Uterus (tissue), 4 donors: ENCODE data around the gene HSPA1L. TPM values are rescaled to one million over a fixed set of nuclear protein-coding genes. Genes with fewer than 3 reads are reported as not detected.
"Not testable (repeated sequence)": the region's sequence is repeated elsewhere in the genome, so short reads cannot be mapped to it uniquely, and the experiment has no call there.

Source experiments
- DNase-seq, 2 donors: peaks; one replicate each; pipeline ENCODE4 v3.0.0-alpha.2; 2019 to 2020
- H3K27ac ChIP-seq, 2 donors: fragments of 200-600 bp; sonication (generic); 1 replicate in 1 of 2; 2 replicates in 1 of 2; pipeline ENCODE4 v1.5.1; 2016 to 2018
- H3K27me3 ChIP-seq, 2 donors: fragments of 200-600 bp; sonication (generic); one replicate each; pipeline ENCODE4 v1.5.1; 2018 to 2019; ENCODE audit warnings: control low read depth in 1 of 2
- H3K36me3 ChIP-seq, 2 donors: fragments of 200-600 bp; sonication (generic); one replicate each; pipeline ENCODE4 v1.5.1; 2019; ENCODE audit warnings: control low read depth in 1 of 2
- H3K4me1 ChIP-seq, 2 donors: fragments of 200-600 bp; sonication (generic); one replicate each; pipeline ENCODE4 v1.5.1; 2018 to 2019; ENCODE audit warnings: control low read depth in 1 of 2
- H3K4me3 ChIP-seq, 2 donors: fragments of 200-600 bp; sonication (generic); 1 replicate in 1 of 2; 2 replicates in 1 of 2; pipeline ENCODE4 v1.5.1; 2018 to 2019; ENCODE audit warnings: mild to moderate bottlenecking in 1 of 2
- H3K9me3 ChIP-seq, 2 donors: fragments of 200-600 bp; sonication (generic); one replicate each; pipeline ENCODE4 v1.5.1; 2019; ENCODE audit warnings: control low read depth in 1 of 2
- POLR2A ChIP-seq, 2 donors: fragments of 450-650 bp; IDR thresholded peaks; one replicate each; pipeline ENCODE4 v1.6.1; 2016; ENCODE audit warnings: antibody characterized with exemption in 2 of 2, mild to moderate bottlenecking in 1 of 2, moderate library complexity in 1 of 2
- intact Hi-C: fragments of 100-400 bp; cut with DNase I; formaldehyde crosslinking; loops from one replicate; pipeline ENCODE4 v1.15.1; 2023; ENCODE audit warnings: low total_unique reads
- total RNA-seq, 4 donors: library from RNA; depleted of rRNA in 3 of 4; stranded (reverse); fragments of >200 nt in 3 of 4; gene quantifications; one replicate each; pipeline versions ENCODE4 v1.1.0 to v1.2.4, GENCODE V29; 2014 to 2023
- TF ChIP-seq, protein P1 (sequence below), 4 experiments: fragments of 200-600 bp in 2 of 4; fragments of 450-650 bp in 2 of 4; sonication (generic) in 2 of 4; IDR thresholded peaks; one replicate each; pipeline ENCODE4 v1.5.1; 2016 to 2019; ENCODE audit warnings: antibody characterized with exemption in 4 of 4, mild to moderate bottlenecking in 2 of 4, moderate library complexity in 1 of 4
- donor health status: DM: yes; HTN: yes; CAD: no.

The HSPA1L gene
- total RNA-seq, 4 donors from 2014 or later: 0.59 to 4.6 (median 2.3) TPM

DNA sequence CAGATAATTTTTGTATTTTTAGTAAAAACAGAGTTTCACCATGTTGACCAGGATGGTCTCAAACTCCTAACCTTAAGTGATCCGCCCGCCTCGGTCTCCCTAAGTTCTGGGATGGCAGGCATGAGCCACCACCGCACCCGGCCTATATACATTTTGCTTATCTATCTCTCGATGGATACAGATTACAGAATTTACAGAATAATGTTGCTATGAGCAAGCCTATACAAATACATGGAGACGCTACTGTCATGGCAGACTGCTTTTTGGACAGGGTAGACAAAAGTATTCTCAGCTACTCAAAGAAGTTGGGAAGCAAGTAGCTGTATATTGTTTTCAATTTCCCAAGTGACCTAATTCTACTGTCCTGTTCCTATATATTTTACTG, 1.6 kb downstream of the HSPA1L start:
- H3K4me3 ChIP-seq: peak overlapping the region in 1 of 2 donors; percentile 32
- no peaks in the 10 kb centered on the region for H3K4me1 ChIP-seq
- intact Hi-C loops: no loop called here
- no peaks in the 10 kb centered on the region for H3K9me3 ChIP-seq
- no peaks in the 10 kb centered on the region for H3K27me3 ChIP-seq
- no peak for DNase-seq
- TF ChIP-seq, protein P1, sequence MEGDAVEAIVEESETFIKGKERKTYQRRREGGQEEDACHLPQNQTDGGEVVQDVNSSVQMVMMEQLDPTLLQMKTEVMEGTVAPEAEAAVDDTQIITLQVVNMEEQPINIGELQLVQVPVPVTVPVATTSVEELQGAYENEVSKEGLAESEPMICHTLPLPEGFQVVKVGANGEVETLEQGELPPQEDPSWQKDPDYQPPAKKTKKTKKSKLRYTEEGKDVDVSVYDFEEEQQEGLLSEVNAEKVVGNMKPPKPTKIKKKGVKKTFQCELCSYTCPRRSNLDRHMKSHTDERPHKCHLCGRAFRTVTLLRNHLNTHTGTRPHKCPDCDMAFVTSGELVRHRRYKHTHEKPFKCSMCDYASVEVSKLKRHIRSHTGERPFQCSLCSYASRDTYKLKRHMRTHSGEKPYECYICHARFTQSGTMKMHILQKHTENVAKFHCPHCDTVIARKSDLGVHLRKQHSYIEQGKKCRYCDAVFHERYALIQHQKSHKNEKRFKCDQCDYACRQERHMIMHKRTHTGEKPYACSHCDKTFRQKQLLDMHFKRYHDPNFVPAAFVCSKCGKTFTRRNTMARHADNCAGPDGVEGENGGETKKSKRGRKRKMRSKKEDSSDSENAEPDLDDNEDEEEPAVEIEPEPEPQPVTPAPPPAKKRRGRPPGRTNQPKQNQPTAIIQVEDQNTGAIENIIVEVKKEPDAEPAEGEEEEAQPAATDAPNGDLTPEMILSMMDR (IDR thresholded peaks at IDR 0.05): no peak
- no peak for TF ChIP-seq POLR2A (IDR thresholded peaks at IDR 0.05)
- no peaks in the 10 kb centered on the region for H3K36me3 ChIP-seq
- H3K27ac ChIP-seq: peak overlapping the region; percentile 96 to 100

DNA sequence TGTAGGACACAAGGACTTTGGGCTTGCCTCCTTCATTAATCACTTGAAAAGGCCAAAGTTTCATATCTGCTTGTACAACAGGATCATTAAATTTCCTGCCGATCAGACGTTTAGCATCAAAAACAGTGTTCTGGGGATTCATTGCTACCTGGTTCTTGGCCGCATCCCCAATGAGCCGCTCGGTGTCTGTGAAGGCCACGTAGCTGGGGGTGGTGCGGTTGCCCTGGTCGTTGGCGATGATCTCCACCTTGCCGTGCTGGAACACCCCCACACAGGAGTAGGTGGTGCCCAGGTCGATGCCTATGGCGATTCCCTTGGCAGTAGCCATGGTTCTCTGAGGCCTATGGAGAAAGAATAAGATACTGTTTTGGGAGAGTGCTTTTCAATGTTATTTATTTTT, 3.4 kb downstream of the HSPA1L start:
- Histone ChIP-seq H3K36me3 (no peaks in the 10 kb centered on the region), H3K9me3 (no peaks in the 10 kb centered on the region), H3K4me1 (peaks cover 0 to 3% of the 10 kb centered on the region in 2 donors), H3K4me3 (no peak overlapping the region), H3K27me3 (no peaks in the 10 kb centered on the region), H3K27ac (no peak overlapping the region)
- intact Hi-C loops: no loop called here
- TF ChIP-seq, protein P1 (IDR thresholded peaks at IDR 0.05): no peak
- TF ChIP-seq POLR2A (IDR thresholded peaks at IDR 0.05): no peak
- DNase-seq: no peak

DNA sequence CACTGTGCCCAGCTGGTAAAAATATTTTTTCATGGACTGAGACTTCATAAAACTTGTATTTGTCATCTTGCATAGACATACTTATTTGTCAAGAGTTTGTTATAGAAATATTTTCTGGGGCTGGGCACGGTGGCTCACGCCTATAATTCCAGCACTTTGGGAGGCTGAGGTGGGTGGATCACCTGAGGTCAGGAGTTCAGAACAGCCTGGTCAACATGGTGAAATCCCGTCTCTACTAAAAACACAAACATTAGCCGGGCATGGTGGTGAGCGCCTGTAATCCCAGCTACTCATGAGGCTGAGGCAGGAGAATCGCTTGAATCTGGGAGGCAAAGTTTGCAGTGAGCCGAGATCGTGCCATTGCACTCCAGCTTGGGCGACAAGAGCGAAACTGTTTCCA, 6.5 kb downstream of the HSPA1L start:
- H3K36me3 ChIP-seq, H3K4me3 ChIP-seq, H3K27ac ChIP-seq, H3K27me3 ChIP-seq, intact Hi-C loops, H3K9me3 ChIP-seq, H3K4me1 ChIP-seq, DNase-seq: not testable (repeated sequence)

DNA sequence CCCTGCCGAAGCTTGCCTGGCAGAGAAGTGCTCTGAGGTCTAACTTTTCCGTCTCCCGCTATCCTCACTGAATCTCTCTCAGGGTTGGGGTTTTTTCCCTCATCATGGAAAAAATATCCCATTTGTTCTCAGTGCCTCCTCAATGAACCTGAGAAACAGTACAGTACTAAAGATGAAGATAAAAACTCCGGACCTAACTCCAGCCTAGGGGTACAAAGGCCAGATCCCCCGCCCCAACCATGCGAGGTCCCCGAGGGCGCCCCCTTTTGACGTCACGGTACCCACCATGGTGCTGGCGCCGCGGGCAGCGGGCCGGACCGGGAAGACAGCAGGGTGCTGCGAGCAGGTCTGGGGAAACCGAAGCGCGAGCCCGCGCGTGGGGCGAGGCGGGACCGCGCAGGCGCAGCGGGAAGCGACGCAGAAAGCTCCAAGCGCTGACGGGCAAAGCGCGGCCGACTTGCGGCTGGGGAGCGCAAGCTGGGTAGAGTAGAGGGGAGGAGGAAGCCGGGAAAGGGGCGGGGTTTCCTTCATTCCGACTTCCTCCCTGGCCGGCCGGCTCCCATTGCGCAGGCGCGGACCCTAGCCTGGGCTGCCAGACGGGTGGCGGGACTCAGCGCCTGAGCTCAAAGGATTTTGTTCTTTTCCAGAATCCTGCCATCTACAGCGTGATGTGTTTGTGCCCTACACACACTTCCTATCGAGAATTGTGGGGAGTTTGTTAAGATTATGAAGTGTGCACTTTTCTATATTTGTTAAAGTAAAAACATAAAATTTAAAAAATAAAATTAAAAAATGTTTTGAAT, 8.4 kb downstream of the HSPA1L start, which contains the start of gene LSM2:
Gene LSM2, minus strand, starts transcription at position 497 of the 803 bp plus-strand sequence. Its CDS starts 209 bp downstream, at position 288.
- Histone ChIP-seq H3K27ac (peak within 1 kb of the TSS; percentile 90 to 97), H3K36me3 (no peaks in the 10 kb centered on the region), H3K4me1 (peaks cover 0 to 8% of the 10 kb centered on the region in 2 donors), H3K4me3 (peak within 1 kb of the TSS; percentile 35 to 76), H3K9me3 (no peaks in the 10 kb centered on the region), H3K27me3 (no peaks in the 10 kb centered on the region)
- peak; percentile 98 for DNase-seq
- peak; percentile 92 to 99 for TF ChIP-seq POLR2A (IDR thresholded peaks at IDR 0.05)
- TF ChIP-seq, protein P1 (IDR thresholded peaks at IDR 0.05): peak; percentile 3 to 41 (median 23)
- intact Hi-C loops: no loop called here

DNA sequence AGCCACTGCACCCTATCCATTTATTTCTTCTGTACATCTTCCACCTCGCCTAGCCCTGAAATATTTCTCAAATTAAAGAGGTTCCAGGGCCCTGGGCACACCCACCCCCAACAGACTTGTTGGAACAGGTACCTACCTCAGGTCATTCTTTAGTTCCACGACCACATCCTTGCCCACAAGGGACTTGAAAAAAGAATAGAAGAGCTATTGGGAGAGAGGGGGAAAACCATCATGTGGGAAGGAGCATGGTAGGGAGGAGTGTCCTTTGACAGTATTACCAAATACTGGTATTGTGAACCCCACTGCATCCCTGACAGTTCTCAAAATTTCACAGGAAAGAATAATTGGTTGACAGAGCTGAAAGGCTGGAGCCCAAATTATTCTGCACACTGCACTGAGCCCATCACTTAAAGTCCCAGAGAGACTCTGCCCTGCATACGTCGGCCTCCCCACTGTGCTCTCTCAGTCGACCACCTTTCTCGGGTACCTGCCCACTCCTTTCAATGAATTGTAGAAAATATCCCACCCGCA, 9.1 kb downstream of the HSPA1L start:
- intact Hi-C loops: no loop called here
- Histone ChIP-seq H3K9me3 (no peaks in the 10 kb centered on the region), H3K27me3 (no peaks in the 10 kb centered on the region), H3K36me3 (no peaks in the 10 kb centered on the region), H3K4me1 (peaks cover 0 to 8% of the 10 kb centered on the region in 2 donors), H3K4me3 (peak overlapping the region; percentile 35 to 76), H3K27ac (peak overlapping the region; percentile 90 to 97)
- DNase-seq: no peak
- TF ChIP-seq, protein P1 (IDR thresholded peaks at IDR 0.05): no peak

DNA sequence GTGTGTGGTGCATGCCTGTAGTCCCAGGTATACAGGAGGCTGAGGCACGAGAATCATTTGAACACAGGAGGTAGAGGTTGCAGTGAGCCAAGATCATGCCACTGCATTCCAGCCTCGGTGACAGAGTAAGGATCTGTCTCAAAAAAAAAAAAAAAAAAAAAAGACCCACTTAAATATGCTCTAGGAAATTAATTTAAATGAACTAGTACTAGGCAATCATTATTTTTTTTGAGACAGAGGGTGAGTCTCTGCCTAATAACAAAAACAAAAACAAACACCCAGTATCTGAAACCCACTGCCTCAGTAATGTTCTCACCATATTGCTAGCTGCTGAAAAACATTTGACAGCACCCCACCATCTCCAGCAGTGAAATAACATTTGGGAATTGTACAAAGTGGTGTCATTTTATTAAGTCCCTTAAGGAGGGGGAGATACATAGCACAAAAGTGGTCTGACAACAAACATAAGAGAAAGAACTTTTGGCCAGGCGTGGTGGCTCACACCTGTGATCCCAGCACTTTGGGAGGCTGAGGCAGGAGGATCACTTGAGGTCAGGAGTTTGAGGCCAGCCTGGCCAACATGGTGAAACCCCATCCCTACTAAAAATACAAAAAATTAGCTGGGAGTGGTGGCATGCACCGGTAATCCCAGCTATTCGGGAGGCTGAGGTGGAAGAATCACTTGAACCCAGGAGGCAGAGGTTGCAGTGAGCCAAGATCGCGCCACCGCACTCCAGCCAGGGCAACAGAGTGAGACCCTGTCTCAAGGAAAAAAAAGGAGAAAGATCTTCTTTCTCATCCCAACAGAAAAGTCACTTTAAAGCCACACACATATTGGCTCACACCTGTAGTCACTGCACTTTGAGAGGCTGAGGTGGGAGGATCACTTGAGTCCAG, 13.8 kb downstream of the HSPA1L start:
- intact Hi-C loops, H3K27ac ChIP-seq, H3K27me3 ChIP-seq, H3K4me1 ChIP-seq, H3K36me3 ChIP-seq, H3K4me3 ChIP-seq, DNase-seq, H3K9me3 ChIP-seq: not testable (repeated sequence)
